K562 (cell line): ENCODE data around the gene ZFP92.

Experiments used
- BDP1 ChIP-seq: IDR thresholded peaks from 3 replicates; pipeline ENCODE4 v1.6.1; 2011; ENCODE audit not compliant: insufficient read length, insufficient read depth
- MEF2A ChIP-seq: IDR thresholded peaks from 2 replicates; pipeline ENCODE4 v1.6.1; 2011; ENCODE audit warnings: low read depth, mild to moderate bottlenecking, low read length, moderate library complexity; ENCODE audit not compliant: control insufficient read depth
- PKNOX1 ChIP-seq: fragments of 450-650 bp; IDR thresholded peaks from 2 replicates; pipeline ENCODE4 v1.6.1; 2016
- POLR2AphosphoS2 ChIP-seq: IDR thresholded peaks from 2 replicates; pipeline ENCODE4 v1.6.1; 2012; ENCODE audit warnings: low read length, improper control_type of control experiment
- TCF7L2 ChIP-seq: fragments of 150-350 bp; IDR thresholded peaks from 2 replicates; pipeline ENCODE4 v1.6.1; 2016; ENCODE audit warnings: low read depth, mild to moderate bottlenecking, low read length, moderate library complexity
- ZNF175 ChIP-seq: fragments of 200-800 bp; sonication (Bioruptor generic); IDR thresholded peaks from 2 replicates; pipeline ENCODE4 v1.6.1; 2016; ENCODE audit warnings: low read depth, mild to moderate bottlenecking, missing genetic modification characterization, missing compliant biosample characterization
- ZNF239 ChIP-seq: fragments of 250-450 bp; sonication (Bioruptor Pico); IDR thresholded peaks from 2 replicates; pipeline ENCODE4 v1.4.0; 2020; ENCODE audit warnings: mild to moderate bottlenecking
- ZNF717 ChIP-seq: fragments of 250-450 bp; sonication (Bioruptor Pico); IDR thresholded peaks from 2 replicates; pipeline ENCODE4 v1.5.0; 2021

DNA sequence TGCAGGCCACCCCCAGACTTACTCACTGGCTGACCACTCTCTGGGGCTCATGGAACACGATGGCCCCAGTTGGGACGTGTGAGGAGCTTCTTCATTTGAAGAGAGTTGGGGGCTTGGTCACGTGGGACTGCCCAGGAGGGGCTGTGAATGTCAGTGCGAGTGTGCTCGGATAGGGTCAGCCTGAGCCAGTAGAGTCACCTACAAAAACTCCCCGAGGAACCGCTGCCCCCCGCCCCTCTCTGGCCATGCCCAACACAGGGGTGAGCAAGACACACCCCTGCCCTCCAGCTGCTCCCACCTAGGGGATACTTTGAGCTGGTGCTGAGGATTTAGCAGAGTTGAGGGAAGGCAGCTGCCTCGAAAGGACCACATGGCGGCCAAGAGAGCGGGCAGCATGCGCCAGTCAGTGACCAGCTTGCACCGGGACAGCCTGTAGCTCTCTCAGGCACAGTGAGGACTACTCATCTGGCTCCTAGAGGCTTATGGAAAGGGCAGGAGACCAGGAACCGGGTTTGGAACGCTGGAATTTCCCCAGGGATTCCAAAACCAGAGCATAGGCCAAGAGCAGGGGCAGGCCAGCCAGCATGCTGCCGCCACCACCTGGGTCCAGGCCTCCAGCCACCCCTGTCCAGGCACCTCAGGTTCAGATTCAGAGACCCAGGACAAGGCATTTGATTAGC is 18.5 kb upstream of the ZFP92 start:
- TF ChIP-seq ZNF239 (CRISPR knock-in tag) (no peak), ZNF717 (CRISPR knock-in tag) (no peak), BDP1 (no peak), TCF7L2 (no peak), PKNOX1 (no peak), ZNF175 (CRISPR knock-in tag) (no peak), POLR2AphosphoS2 (no peak), MEF2A (no peak)
